Endothelial cell of umbilical vein (primary cell): ENCODE results near the gene ASB5.
"Not testable (repeated sequence)": the region's sequence is repeated elsewhere in the genome, so short reads cannot be mapped to it uniquely, and the experiment has no call there.

Experiments used
- EZH2 ChIP-seq: IDR thresholded peaks from 2 replicates; pipeline ENCODE4 v1.6.1; 2012; ENCODE audit warnings: borderline replicate concordance, low read depth, mild to moderate bottlenecking, moderate library complexity, low read length, inconsistent platforms; ENCODE audit not compliant: severe bottlenecking
- FOS ChIP-seq: IDR thresholded peaks from 2 replicates; pipeline ENCODE4 v1.6.1; 2011; ENCODE audit warnings: mild to moderate bottlenecking, low read length, moderate library complexity, borderline replicate concordance; ENCODE audit not compliant: insufficient read depth
- GATA2 ChIP-seq: IDR thresholded peaks from 2 replicates; pipeline ENCODE4 v1.7.0; 2011; ENCODE audit warnings: low read depth, mild to moderate bottlenecking, moderate library complexity, mixed read lengths, low read length; ENCODE audit not compliant: insufficient read length, insufficient read depth
- JUN ChIP-seq: IDR thresholded peaks from 2 replicates; pipeline ENCODE4 v1.6.1; 2011; ENCODE audit warnings: borderline replicate concordance, low read depth; ENCODE audit not compliant: insufficient read length, insufficient read depth
- MAX ChIP-seq: IDR thresholded peaks from 2 replicates; pipeline ENCODE4 v1.6.1; 2011; ENCODE audit not compliant: insufficient read depth, insufficient read length
- MYC ChIP-seq: IDR thresholded peaks from one replicate; pipeline ENCODE4 v1.6.1; 2011; ENCODE audit warnings: mild to moderate bottlenecking, low read depth, low read length
- POLR2A ChIP-seq: IDR thresholded peaks from 2 replicates; pipeline ENCODE4 v1.6.1; 2012; ENCODE audit warnings: low read depth, mild to moderate bottlenecking, control low read depth, low read length
- POLR2AphosphoS5 ChIP-seq: IDR thresholded peaks from 2 replicates; pipeline ENCODE4 v1.6.1; 2012; ENCODE audit warnings: low read depth, mild to moderate bottlenecking, control low read depth, low read length, moderate library complexity; ENCODE audit not compliant: insufficient read depth
- TF ChIP-seq, protein P1 (sequence below), 2 donors: IDR thresholded peaks; 1 replicate in 1 of 2; 2 replicates in 1 of 2; pipeline ENCODE4 v1.5.1; 2011; ENCODE audit warnings: low read length in 2 of 2, mild to moderate bottlenecking in 2 of 2, moderate library complexity in 2 of 2, control low read depth in 1 of 2, inconsistent platforms in 1 of 2, low read depth in 1 of 2; ENCODE audit not compliant: insufficient read depth in 1 of 2; ENCODE audit errors: extremely low read depth in 1 of 2

GRCh38 chr4:176212351-176212750, 56.7 kb downstream of the ASB5 start:
- not testable (repeated sequence) for TF ChIP-seq POLR2AphosphoS5, POLR2A, FOS, EZH2, MYC, MAX, GATA2, JUN
- TF ChIP-seq, protein P1, sequence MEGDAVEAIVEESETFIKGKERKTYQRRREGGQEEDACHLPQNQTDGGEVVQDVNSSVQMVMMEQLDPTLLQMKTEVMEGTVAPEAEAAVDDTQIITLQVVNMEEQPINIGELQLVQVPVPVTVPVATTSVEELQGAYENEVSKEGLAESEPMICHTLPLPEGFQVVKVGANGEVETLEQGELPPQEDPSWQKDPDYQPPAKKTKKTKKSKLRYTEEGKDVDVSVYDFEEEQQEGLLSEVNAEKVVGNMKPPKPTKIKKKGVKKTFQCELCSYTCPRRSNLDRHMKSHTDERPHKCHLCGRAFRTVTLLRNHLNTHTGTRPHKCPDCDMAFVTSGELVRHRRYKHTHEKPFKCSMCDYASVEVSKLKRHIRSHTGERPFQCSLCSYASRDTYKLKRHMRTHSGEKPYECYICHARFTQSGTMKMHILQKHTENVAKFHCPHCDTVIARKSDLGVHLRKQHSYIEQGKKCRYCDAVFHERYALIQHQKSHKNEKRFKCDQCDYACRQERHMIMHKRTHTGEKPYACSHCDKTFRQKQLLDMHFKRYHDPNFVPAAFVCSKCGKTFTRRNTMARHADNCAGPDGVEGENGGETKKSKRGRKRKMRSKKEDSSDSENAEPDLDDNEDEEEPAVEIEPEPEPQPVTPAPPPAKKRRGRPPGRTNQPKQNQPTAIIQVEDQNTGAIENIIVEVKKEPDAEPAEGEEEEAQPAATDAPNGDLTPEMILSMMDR (IDR thresholded peaks at IDR 0.05; ENCODE audit: extremely low read depth in 1 of 2, insufficient read depth in 1 of 2, low read depth in 1 of 2, low read length in 2 of 2), result not testable (repeated sequence)
